GM19240 (cell line): ENCODE results near the gene SWSAP1.

ENCODE experiments used
- DNase-seq: peaks from one replicate; pipeline ENCODE4 v3.0.0; 2011; ENCODE audit warnings: low spot score; ENCODE audit not compliant: insufficient read length

Gene SWSAP1

GRCh38 chr19:11355160-11356073 is 19.0 kb upstream of the SWSAP1 start, which contains the start of gene PLPPR2:
Gene PLPPR2, plus strand, starts transcription at chr19:11355432. Its CDS starts 2,242 bp downstream, at chr19:11357674.
- DNase-seq = peak; percentile 80

DNA sequence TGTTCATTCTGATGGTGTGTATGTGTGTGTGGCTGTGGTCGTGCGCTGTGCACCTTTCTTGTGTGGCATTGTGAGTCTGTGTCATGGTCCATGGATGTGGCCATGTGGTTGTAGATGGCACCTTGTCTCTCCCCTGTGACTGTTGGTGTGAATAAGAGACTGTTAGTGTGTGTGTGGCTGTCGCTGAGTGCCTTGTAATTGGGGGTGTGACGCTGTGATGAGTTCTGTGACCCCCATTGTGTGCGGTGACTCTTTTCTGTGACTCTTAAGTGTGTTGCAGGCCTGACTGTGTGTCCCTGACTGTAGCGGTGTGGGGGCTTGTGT is 18.4 kb upstream of the SWSAP1 start:
- no peak for DNase-seq

- DNase-seq = no peak
These were observed 17.6 kb upstream of the SWSAP1 start for GRCh38 chr19:11356676-11357550.

- no peak for DNase-seq
These were observed 15.0 kb upstream of the SWSAP1 start for GRCh38 chr19:11359421-11359820.

DNA sequence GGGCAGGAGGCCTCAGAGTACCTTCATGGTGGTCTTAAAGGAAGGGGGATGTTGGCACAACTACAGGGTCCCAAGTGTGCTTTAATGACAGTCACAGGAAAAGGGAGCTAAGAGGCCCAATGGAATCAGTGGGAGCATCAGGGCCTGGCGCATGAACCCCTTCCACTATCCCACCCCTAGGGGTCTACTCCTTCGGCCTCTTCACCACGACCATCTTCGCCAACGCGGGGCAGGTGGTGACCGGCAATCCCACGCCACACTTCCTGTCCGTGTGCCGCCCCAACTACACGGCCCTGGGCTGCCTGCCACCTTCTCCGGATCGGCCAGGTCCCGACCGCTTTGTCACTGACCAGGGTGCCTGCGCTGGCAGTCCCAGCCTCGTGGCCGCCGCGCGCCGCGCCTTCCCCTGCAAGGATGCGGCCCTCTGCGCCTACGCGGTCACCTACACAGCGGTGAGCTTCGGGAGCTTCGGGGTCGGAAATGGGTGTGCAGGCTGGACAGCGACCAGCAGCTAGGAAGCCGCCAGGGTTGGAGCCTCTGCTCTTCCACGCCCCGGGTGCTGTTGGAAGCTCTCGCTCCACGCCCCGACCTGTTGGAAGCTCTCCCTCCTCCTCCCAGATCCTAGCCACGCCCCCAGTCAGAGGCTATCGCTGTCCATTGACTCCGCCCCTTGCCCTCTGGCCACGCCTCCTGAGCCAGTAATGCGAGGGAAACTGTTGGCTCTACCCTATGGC is 13.3 kb upstream of the SWSAP1 start:
- DNase-seq = no peak

- no peak for DNase-seq
These were observed 12.4 kb upstream of the SWSAP1 start for GRCh38 chr19:11361771-11362731.

GRCh38 chr19:11363881-11364280 is 10.6 kb upstream of the SWSAP1 start:
- DNase-seq = no peak

DNA sequence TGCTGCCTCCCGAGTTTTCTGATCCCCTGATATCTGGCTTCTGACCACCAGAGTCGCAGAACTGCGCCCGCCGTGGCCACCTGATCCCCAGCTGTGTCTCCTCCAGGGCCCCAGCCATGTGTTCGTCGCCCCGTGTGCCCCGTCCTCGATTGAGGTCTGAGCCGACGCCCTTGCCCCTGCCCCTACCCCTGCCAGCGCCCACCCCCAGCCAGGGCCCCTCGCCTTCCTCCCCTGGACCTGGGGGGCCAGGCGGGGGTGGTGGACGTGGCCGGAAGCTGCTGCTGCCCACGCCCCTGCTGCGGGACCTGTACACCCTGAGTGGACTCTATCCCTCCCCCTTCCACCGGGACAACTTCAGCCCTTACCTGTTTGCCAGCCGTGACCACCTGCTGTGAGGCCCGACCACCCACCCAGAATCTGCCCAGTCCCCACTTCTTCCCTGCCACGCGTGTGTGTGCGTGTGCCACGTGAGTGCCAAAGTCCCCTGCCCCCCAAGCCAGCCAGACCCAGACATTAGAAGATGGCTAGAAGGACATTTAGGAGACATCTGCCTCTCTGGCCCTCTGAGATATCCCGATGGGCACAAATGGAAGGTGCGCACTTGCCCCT is 10.1 kb upstream of the SWSAP1 start:
- no peak for DNase-seq

DNA sequence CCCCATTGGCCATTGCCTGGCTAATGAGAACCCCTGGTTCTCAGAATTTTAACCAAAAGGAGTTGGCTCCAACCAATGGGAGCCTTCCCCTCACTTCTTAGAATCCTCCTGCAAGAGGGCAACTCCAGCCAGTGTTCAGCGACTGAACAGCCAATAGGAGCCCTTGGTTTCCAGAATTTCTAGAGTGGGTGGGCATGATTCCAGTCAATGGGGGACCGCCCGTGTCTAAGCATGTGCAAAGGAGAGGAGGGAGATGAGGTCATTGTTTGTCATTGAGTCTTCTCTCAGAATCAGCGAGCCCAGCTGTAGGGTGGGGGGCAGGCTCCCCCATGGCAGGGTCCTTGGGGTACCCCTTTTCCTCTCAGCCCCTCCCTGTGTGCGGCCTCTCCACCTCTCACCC is 9.5 kb upstream of the SWSAP1 start:
- no peak for DNase-seq

GRCh38 chr19:11365557-11366117 is 8.8 kb upstream of the SWSAP1 start:
- no peak for DNase-seq

DNA sequence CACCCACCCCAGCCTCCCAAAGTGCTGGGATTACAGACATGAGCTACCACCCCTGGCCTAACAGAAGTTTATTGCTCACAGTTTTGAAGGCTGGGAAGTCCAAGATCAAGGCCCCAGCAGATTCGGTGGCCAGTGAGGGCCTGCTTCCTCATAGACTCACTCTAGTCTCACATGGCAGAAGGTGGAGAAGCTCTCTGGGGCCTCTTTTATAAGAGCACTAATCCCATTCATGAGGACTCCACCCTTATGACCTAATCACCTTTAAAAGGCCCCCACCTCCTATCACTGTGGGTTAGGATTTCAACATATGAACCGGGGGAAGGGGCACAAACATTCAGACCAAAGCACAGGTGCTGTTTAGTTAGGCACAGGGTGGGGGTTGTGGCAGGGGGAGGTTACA is 6.9 kb upstream of the SWSAP1 start:
- no peak for DNase-seq

- no peak for DNase-seq
These were observed 3.7 kb upstream of the SWSAP1 start for GRCh38 chr19:11370744-11371143.

DNA sequence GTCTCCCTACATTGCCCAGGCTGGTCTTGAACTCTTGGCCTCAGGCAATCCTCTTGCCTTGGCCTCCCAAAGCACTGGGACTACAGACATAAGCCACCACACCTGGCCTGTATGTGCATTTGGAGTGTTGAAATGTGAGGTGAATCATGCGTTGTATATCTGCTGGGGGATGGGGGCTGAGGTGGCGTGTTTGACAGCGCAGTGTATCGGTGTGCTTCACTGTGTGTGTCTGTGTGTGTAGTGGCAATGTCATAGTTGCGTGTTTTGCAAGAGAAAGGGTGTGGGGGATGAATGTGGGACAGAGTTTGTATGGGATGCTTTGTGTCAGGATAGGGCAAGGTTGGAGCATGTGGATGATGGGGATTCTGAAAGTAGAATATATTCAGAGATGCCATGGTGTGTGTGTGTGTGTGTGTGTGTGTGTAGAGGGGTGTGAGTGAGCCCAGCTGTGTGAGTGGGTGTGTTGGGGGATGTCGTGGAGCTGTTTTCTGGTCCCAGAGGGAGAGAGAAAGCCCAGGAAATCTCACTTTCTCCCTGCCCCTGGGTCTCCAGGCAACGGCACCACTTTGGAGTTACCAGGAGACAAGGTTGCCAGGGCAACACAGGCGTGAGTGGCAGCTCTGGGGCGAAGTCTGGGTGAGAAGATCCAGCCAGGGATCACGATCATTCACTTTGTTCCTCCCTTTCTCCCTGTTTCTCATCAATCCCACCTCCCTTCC is 1.1 kb upstream of the SWSAP1 start:
- no peak for DNase-seq

DNA sequence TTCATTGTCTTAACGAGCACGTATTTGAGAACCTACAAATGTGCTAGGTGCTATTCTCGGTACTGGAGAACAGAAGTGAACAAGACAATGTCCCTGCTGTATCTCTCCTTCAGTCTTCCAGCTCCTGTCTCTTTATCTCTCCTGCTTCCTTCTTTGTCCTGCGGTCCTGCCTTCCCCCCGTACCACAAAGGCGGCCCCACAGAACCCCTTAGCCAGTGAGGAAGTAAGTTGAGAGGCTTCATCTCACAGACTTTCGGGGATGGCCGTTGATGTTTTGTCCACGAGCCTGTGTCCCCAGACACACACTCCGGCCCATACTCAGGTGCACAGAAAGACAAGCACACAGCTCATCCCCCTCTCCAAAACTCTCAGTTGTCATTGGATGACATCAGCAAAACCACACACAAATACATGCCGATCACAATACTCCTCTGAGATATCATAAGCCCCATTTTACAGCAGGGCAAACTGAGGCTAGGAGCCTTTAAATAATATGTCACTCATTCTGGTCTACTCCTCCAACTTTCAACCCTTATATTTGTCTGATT is 507 bp upstream of the SWSAP1 start:
- DNase-seq = no peak

DNA sequence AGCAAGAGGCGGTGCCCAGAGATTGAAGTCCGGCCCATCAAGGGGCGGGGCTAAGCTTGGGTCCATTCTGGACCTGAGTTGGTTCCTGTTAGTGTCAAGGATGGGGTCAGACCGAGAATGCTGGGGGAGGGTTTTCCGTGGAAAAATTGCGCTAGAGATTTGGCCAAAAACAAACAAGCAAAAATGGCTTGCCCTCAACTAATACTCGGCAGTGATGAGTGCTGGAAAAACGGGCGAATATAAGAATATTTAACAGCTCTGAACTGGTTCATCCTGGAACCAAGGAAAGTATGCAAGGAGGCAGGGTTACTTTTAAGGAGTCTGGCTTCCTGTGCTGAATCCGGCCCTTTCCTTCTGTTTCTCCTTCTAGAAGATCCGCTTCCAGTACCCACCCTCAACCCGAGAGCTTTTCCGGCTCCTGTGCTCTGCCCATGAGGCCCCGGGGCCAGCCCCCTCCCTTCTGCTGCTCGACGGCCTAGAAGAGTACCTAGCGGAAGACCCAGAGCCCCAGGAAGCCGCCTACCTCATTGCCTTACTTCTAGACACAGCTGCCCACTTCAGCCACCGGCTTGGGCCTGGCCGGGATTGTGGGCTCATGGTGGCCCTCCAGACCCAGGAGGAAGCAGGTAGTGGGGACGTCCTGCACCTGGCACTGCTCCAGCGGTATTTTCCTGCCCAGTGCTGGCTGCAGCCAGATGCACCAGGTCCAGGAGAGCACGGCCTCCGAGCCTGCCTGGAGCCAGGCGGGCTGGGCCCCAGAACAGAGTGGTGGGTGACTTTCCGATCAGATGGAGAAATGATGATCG is 880 bp downstream of the SWSAP1 start:
- DNase-seq = no peak

GRCh38 chr19:11377237-11377636 is 2.8 kb downstream of the SWSAP1 start:
- no peak for DNase-seq

DNA sequence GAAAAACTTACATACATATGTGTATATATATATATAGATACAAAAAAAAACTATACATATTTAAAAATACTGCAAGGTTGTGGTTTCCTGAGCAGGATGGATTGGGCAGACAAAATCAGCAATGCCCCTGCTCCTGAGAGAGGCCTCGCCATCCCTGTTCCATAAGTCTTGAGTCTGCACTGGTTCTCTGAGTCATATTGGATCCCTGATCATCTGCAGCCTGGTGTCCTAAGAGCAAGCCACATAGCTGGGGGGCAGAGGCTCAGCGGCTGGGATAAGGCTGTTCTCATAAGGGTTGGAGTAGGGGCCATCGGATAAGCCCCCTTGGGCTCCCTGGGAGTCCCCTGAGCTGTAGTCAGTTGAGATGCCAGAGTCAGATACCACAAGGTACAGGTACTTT is 3.3 kb downstream of the SWSAP1 start:
- DNase-seq = no peak
